Kidney (tissue), 14 donors: ENCODE results near the gene SMG6. TPM values are rescaled to one million over a fixed set of nuclear protein-coding genes. Genes with fewer than 3 reads are reported as not detected.

Experiments used
- DNase-seq, 5 donors: peaks; one replicate each; pipeline ENCODE4 v3.0.0-alpha.2; 2013 to 2020
- FAIRE-seq: peaks from 2 replicates; lab custom pipeline; 2012; peaks lifted over from hg19 to GRCh38; lab: Jason Lieb, UNC
- H3K27ac ChIP-seq, 2 donors: one replicate each; pipeline ENCODE4 v1.7.0; 2013; ENCODE audit warnings: low read depth in 2 of 2, low read length in 2 of 2, inconsistent platforms in 1 of 2
- H3K27me3 ChIP-seq: one replicate; pipeline ENCODE4 v1.7.1; 2013; ENCODE audit warnings: low read length, inconsistent platforms; ENCODE audit not compliant: control insufficient read depth, insufficient read depth
- H3K36me3 ChIP-seq, 3 donors: one replicate each; pipeline versions ENCODE4 v1.7.0 to v1.7.1; 2013; ENCODE audit warnings: low read length in 3 of 3, control low read depth in 1 of 3, inconsistent platforms in 1 of 3; ENCODE audit not compliant: insufficient read depth in 3 of 3, control insufficient read depth in 2 of 3
- H3K4me1 ChIP-seq, 3 donors: one replicate each; pipeline versions ENCODE4 v1.7.0 to v1.7.1; 2013; ENCODE audit warnings: low read length in 3 of 3, inconsistent platforms in 1 of 3, low read depth in 1 of 3; ENCODE audit not compliant: control insufficient read depth in 2 of 3, insufficient read depth in 2 of 3
- H3K4me3 ChIP-seq, 3 donors: one replicate each; pipeline versions ENCODE4 v1.7.0 to v1.8.1; 2013; ENCODE audit warnings: low read length in 3 of 3, control low read depth in 1 of 3, inconsistent platforms in 1 of 3
- H3K9ac ChIP-seq, 3 donors: one replicate each; pipeline versions ENCODE4 v1.7.0 to v1.7.1; 2013; ENCODE audit warnings: low read length in 3 of 3, control low read depth in 1 of 3, inconsistent platforms in 1 of 3
- H3K9me3 ChIP-seq, 3 donors: one replicate each; pipeline versions ENCODE4 v1.7.0 to v1.7.1; 2013; ENCODE audit warnings: low read length in 3 of 3, control low read depth in 1 of 3, inconsistent platforms in 1 of 3; ENCODE audit not compliant: control insufficient read depth in 2 of 3, insufficient read depth in 1 of 3
- CTCF ChIP-seq: IDR thresholded peaks from 3 replicates; pipeline ENCODE4 v1.5.1; 2012; ENCODE audit warnings: mild to moderate bottlenecking, moderate library complexity, borderline replicate concordance; ENCODE audit not compliant: insufficient read depth; ENCODE audit errors: extremely low read depth
- intact Hi-C: fragments of 100-400 bp; cut with DNase I; formaldehyde crosslinking; loops from one replicate; pipeline ENCODE4 v1.11.1; 2022
- polyA plus RNA-seq: library from polyadenylated mRNA; stranded (reverse); fragments of 350-450 nt; fragmentation: Illumina TruSeq; extraction: RNeasy Lipid Tissue Mini Kit (QIAGEN cat#74804); gene quantifications from one replicate; pipeline ENCODE4 v1.2.3, GENCODE V29; 2014; ENCODE audit warnings: low read depth, low replicate concordance; ENCODE audit not compliant: insufficient read depth
- total RNA-seq: library from RNA; stranded (reverse); fragmentation: NEBNext Ultra II Directional; extraction: Animal tissue kit (Norgen Biotek cat#: 25700); gene quantifications from one replicate; pipeline ENCODE4 v1.2.1, GENCODE V29; 2021
- donor health status: control.
- donor health status: control.
- donor health status: control.
- donor health status: control.
- donor health status: control.
- donor health status: DM: yes; HTN: yes; CAD: no.
- donor health status: Normal renal cell carcinoma (clear cell type).

SMG6 gene
- total and polyA plus RNA-seq, 2 donors from 2014 or later = 20.6 to 37.3 TPM

GRCh38 chr17:2123375-2124251 is 180.0 kb downstream of the SMG6 start:
- Histone ChIP-seq H3K4me3 (no peak overlapping the region), H3K4me1 (peaks cover 4 to 15% (median 12%) of the 10 kb centered on the region in 3 donors), H3K9me3 (no peaks in the 10 kb centered on the region), H3K27me3 (no peaks in the 10 kb centered on the region), H3K9ac (peak overlapping the region in 1 of 3 donors; percentile 26), H3K36me3 (no peaks in the 10 kb centered on the region), H3K27ac (peak overlapping the region; percentile 57 to 74)
- FAIRE-seq (no peak), DNase-seq (peak in 1 of 5 donors; percentile 22)
- intact Hi-C loops = no loop called here
- TF ChIP-seq CTCF = no peak

- H3K9ac ChIP-seq = no peak overlapping the region
- H3K4me3 ChIP-seq = no peak overlapping the region
Observed at GRCh38 chr17:2122641-2123302, 180.8 kb downstream of the SMG6 start.

GRCh38 chr17:2120586-2121335 is 182.8 kb downstream of the SMG6 start:
- no peaks in the 10 kb centered on the region for H3K9me3 ChIP-seq
- DNase-seq = no peak
- H3K36me3 ChIP-seq = no peaks in the 10 kb centered on the region
- H3K27me3 ChIP-seq = no peaks in the 10 kb centered on the region
- no peak for FAIRE-seq
- intact Hi-C loops = no loop called here
- no peak overlapping the region for H3K9ac ChIP-seq
- no peak overlapping the region for H3K4me3 ChIP-seq
- TF ChIP-seq CTCF = no peak
- H3K27ac ChIP-seq = no peak overlapping the region
- peaks cover 4 to 15% (median 12%) of the 10 kb centered on the region in 3 donors for H3K4me1 ChIP-seq

More at GRCh38 chr17:2122641-2123302, 180.8 kb downstream of the SMG6 start:
- Histone ChIP-seq H3K27me3 (no peaks in the 10 kb centered on the region), H3K4me1 (peaks cover 4 to 15% (median 12%) of the 10 kb centered on the region in 3 donors), H3K27ac (peak overlapping the region; percentile 47 to 74), H3K9me3 (no peaks in the 10 kb centered on the region), H3K36me3 (no peaks in the 10 kb centered on the region)
- no peak for FAIRE-seq
- no peak for TF ChIP-seq CTCF
- DNase-seq = peak in 4 of 5 donors; percentile 32 to 82 (median 60)
- intact Hi-C loops = no loop called here
